Left ventricle myocardium inferior (tissue), 1 donor: Measurements from ENCODE around the gene MRGPRF. TPM values are rescaled to one million over a fixed set of nuclear protein-coding genes. Genes with fewer than 3 reads are reported as not detected.
A peak's percentile ranks its signal among the peaks of the same experiment; 100 is the strongest.

Experiments used
- DNase-seq: peaks from one replicate; pipeline ENCODE4 v3.0.0-alpha.2; 2020
- H3K27ac ChIP-seq: fragments of 200-600 bp; replicated peaks from 2 replicates; pipeline ENCODE4 v1.8.0; 2021
- H3K27me3 ChIP-seq: fragments of 200-600 bp; 2 replicates; pipeline ENCODE4 v1.8.0; 2021; ENCODE audit warnings: low read depth
- H3K36me3 ChIP-seq: fragments of 200-600 bp; 2 replicates; pipeline ENCODE4 v1.8.0; 2021
- H3K4me1 ChIP-seq: fragments of 200-600 bp; 2 replicates; pipeline ENCODE4 v1.8.0; 2021
- H3K4me3 ChIP-seq: fragments of 200-600 bp; 2 replicates; pipeline ENCODE4 v1.8.0; 2021; ENCODE audit warnings: mild to moderate bottlenecking, moderate library complexity
- H3K9me3 ChIP-seq: fragments of 200-600 bp; replicated peaks from 2 replicates; pipeline ENCODE4 v1.8.0; 2021
- intact Hi-C: fragments of 100-400 bp; cut with micrococcal nuclease; formaldehyde crosslinking; loops from one replicate; pipeline ENCODE4 v1.11.0; 2022
- total RNA-seq: library from RNA; stranded (reverse); fragmentation: NEBNext Ultra II Directional; extraction: Animal tissue kit (Norgen Biotek cat#: 25700); gene quantifications from one replicate; pipeline ENCODE4 v1.2.1, GENCODE V29; 2021
- TF ChIP-seq, protein P1 (sequence below): fragments of 200-600 bp; IDR thresholded peaks from 2 replicates; pipeline ENCODE4 v1.8.0; 2021; ENCODE audit warnings: antibody characterized with exemption, mild to moderate bottlenecking, borderline replicate concordance
- donor health status: DM: no; HTN: yes; CAD: no; lungs with severe emphysema.

The MRGPRF gene
- total RNA-seq, 1 donor from 2014 or later = 3.9 TPM

DNA sequence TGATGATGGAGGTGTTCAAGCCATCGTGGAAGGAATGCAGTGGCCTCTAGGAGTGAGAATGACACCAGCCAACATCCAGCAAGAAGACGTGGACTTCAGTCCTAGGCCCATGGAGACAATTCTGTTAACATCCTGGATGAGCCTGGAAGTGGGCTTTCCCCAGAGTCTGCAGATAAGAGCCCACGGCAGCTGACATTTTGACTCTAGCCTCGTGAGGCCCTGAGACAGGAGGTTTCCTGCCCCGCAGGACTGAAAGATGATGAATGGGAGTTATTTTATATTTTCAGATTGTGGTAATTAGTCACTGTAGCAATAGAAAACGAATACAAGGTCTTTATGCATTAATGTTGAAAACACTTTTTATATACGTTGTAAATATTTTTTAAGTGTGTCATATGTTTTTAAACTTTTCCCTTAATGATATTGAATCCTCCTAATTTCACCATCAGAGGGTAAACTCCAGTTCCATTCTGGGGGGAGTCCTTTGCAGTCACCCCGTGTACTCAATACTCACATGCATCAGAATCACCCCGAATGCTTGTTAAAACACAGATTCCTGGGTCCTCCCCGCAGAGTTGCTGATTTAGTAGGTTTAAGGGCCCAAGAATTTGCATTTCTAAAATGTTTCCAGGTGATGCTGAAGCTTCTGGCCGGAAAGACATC lies 35.1 kb upstream of the MRGPRF start:
- intact Hi-C loops = no loop called here

DNA sequence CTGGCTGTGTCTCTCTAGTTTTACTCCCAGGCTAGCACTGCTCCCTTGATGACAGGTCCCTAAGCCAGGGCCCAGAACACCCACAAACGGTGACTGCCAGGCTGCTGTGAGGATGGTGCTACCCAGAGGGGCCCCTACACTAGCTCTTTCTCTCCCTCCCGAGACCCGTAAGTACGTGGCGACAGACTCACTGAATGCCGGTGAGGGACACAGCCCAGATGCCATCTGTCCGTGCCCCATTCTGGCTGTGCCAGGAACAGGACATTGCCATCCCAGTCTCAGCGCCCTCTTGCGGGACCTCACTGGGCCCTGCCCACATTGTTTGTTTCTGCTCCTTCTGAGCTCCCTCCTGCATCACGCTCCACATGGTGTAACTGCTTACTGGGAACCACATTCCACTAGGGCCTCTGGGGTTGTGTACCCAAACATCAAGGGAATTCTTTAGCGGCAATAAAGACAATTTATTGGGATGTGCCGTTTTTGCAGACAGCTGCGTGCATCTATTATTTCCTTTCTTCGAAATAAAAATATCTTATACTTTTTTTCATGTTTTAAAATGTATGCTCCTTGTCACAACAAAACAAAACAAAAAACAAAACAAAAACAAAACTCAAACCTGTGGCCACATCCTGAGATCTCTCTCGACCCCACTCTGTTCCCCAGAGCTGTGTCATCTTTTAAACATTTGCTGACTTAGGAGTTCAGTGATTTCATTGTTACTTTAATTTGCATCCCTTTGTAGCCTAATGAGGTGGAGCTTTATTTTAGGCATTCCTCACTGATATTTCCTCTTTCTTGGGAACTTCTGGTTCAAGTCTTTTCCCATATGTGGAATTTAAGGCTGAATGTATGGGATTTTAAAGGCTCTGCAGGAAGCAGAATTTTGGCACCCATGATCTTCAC lies 31.3 kb upstream of the MRGPRF start:
- TF ChIP-seq, protein P1, sequence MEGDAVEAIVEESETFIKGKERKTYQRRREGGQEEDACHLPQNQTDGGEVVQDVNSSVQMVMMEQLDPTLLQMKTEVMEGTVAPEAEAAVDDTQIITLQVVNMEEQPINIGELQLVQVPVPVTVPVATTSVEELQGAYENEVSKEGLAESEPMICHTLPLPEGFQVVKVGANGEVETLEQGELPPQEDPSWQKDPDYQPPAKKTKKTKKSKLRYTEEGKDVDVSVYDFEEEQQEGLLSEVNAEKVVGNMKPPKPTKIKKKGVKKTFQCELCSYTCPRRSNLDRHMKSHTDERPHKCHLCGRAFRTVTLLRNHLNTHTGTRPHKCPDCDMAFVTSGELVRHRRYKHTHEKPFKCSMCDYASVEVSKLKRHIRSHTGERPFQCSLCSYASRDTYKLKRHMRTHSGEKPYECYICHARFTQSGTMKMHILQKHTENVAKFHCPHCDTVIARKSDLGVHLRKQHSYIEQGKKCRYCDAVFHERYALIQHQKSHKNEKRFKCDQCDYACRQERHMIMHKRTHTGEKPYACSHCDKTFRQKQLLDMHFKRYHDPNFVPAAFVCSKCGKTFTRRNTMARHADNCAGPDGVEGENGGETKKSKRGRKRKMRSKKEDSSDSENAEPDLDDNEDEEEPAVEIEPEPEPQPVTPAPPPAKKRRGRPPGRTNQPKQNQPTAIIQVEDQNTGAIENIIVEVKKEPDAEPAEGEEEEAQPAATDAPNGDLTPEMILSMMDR = peak; percentile 69
- Histone ChIP-seq H3K9me3 (no peaks in the 10 kb centered on the region), H3K4me3 (no peak overlapping the region), H3K27ac (peak overlapping the region; percentile 73), H3K27me3 (no peaks in the 10 kb centered on the region), H3K4me1 (peaks cover 24% of the 10 kb centered on the region), H3K36me3 (no peaks in the 10 kb centered on the region)
- intact Hi-C loops = no loop called here
- peak; percentile 78 for DNase-seq

More for the DNA sequence above, 35.1 kb upstream of the MRGPRF start:
- peak overlapping the region; percentile 82 for H3K4me3 ChIP-seq
- TF ChIP-seq, protein P1 = no peak
- no peak for DNase-seq
- H3K27ac ChIP-seq = peak overlapping the region; percentile 90
- peaks cover 50% of the 10 kb centered on the region for H3K4me1 ChIP-seq
- no peaks in the 10 kb centered on the region for H3K9me3 ChIP-seq
- no peaks in the 10 kb centered on the region for H3K27me3 ChIP-seq
- no peaks in the 10 kb centered on the region for H3K36me3 ChIP-seq

DNA sequence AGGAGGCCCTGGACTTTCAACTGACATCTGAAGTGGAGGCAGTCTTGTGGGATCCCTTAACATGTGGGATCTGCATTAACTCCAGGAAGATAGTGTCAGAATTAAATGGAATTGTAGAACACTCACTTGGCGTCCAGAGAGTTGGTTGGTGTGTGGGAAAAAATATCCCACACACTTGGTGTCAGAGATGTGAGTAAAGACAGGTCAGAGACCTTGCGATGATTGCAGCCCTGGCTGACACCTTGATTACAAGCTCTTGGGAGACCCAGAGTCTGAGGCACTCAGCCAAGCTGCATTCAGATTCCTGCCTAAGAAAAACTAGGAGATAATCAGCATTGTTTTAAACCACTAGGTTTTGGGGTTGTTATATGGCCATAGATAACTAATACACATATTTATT lies 28.5 kb upstream of the MRGPRF start:
- Histone ChIP-seq H3K9me3 (no peaks in the 10 kb centered on the region), H3K27me3 (no peaks in the 10 kb centered on the region), H3K27ac (peak overlapping the region; percentile 40), H3K4me3 (no peak overlapping the region), H3K4me1 (peaks cover 12% of the 10 kb centered on the region), H3K36me3 (no peaks in the 10 kb centered on the region)
- no peak for DNase-seq
- intact Hi-C loops = no loop called here
- TF ChIP-seq, protein P1 = no peak

DNA sequence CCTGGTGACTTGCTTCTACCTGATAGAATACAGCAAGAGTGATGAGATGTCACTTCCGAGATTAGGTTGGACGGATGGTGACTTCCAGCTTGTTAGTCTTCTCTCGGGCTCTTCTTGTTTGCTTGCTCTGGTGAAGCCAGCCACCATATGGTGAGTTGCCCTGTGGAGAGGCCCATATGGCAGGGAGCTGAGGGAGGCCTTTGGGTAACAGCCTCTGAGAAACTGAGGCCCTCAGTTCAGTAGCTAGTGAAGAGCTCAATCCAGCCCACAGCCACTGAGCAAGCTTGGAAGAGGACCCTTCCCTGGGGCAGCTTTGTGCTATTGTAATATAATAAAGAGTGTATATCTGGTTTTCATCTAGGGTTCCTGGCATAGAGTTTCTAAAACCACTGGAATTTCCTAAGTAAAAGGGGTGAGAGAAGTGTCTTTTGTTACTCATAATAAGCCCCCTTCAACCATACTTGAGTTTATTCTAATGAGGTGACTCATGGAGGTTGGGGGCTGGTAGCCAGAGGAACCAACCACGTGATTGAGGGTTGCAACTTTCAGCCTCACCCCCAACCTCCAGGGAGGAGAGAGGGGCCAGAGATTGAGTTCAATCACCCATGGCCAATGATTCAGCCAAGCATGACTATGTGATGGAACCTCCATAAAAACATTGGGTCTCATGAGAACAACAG lies 27.7 kb upstream of the MRGPRF start:
- Histone ChIP-seq H3K4me3 (no peak overlapping the region), H3K36me3 (no peaks in the 10 kb centered on the region), H3K27ac (no peak overlapping the region), H3K27me3 (peaks cover 4% of the 10 kb centered on the region), H3K9me3 (no peaks in the 10 kb centered on the region), H3K4me1 (peaks cover 17% of the 10 kb centered on the region)
- no peak for DNase-seq
- TF ChIP-seq, protein P1 = no peak
- intact Hi-C loops = no loop called here

DNA sequence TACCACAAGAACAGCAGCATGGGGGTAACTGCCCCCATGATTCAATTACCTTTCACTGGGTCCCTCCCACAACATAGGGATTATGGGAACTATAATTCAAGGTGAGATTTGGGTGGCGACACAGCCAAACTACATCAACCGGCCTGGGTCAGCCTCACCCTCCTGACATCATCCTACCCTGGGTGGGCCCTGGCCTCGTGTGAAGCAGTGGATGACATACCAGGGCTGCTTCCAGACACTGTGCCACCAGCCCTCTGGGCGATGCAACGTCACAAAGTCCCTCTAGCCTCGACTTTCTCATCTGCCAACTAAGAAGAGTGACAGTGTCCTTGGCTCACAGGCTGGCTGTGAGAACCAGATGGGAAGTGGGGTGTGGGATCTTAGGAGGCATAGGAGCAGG lies 27.0 kb upstream of the MRGPRF start:
- Histone ChIP-seq H3K4me1 (peaks cover 17% of the 10 kb centered on the region), H3K27me3 (peaks cover 11% of the 10 kb centered on the region), H3K9me3 (no peaks in the 10 kb centered on the region), H3K27ac (no peak overlapping the region), H3K4me3 (no peak overlapping the region), H3K36me3 (no peaks in the 10 kb centered on the region)
- DNase-seq = no peak
- intact Hi-C loops = no loop called here
- TF ChIP-seq, protein P1 = no peak
